H9 (cell line): ENCODE results near the gene PLIN3. TPM values are rescaled to one million over a fixed set of nuclear protein-coding genes. Genes with fewer than 3 reads are reported as not detected.
"Not testable (repeated sequence)": the region's sequence is repeated elsewhere in the genome, so short reads cannot be mapped to it uniquely, and the experiment has no call there.

ENCODE experiments used
- DNase-seq: peaks from one replicate; pipeline ENCODE4 v3.0.0-alpha.2; 2017
- H2AFZ ChIP-seq: one replicate; pipeline ENCODE4 v1.6.1; 2013; ENCODE audit warnings: mild to moderate bottlenecking, low read length, control low read depth, moderate library complexity
- H2AK5ac ChIP-seq: 2 replicates; pipeline ENCODE4 v1.6.1; 2013; ENCODE audit warnings: low read length, control low read depth, mixed read lengths; ENCODE audit not compliant: insufficient read length
- H2BK120ac ChIP-seq: one replicate; pipeline ENCODE4 v1.6.1; 2013; ENCODE audit warnings: low read depth, mild to moderate bottlenecking, low read length, control low read depth, inconsistent platforms; ENCODE audit not compliant: poor library complexity, severe bottlenecking
- H2BK12ac ChIP-seq: 2 replicates; pipeline ENCODE4 v1.6.1; 2013; ENCODE audit warnings: low read length, control low read depth, mixed read lengths, low read depth; ENCODE audit not compliant: insufficient read length
- H2BK15ac ChIP-seq: 2 replicates; pipeline ENCODE4 v1.6.1; 2013; ENCODE audit warnings: low read depth, low read length, control low read depth
- H2BK20ac ChIP-seq: one replicate; pipeline ENCODE4 v1.6.1; 2013; ENCODE audit warnings: low read depth, mild to moderate bottlenecking, low read length, control low read depth, inconsistent platforms; ENCODE audit not compliant: poor library complexity, severe bottlenecking
- H2BK5ac ChIP-seq: 2 replicates; pipeline ENCODE4 v1.6.1; 2013; ENCODE audit warnings: low read length, control low read depth, mixed read lengths; ENCODE audit not compliant: insufficient read length
- H3K14ac ChIP-seq: 2 replicates; pipeline ENCODE4 v1.6.1; 2013; ENCODE audit warnings: low read length, control low read depth; ENCODE audit not compliant: insufficient read depth
- H3K18ac ChIP-seq: 2 replicates; pipeline ENCODE4 v1.6.1; 2013; ENCODE audit warnings: low read depth, mild to moderate bottlenecking, mixed read lengths, low read length, control low read depth; ENCODE audit not compliant: insufficient read length
- H3K23ac ChIP-seq: 2 replicates; pipeline ENCODE4 v1.6.1; 2013; ENCODE audit warnings: low read length, control low read depth, mixed read lengths, low read depth; ENCODE audit not compliant: insufficient read length
- H3K23me2 ChIP-seq: 2 replicates; pipeline ENCODE4 v1.6.1; 2013; ENCODE audit warnings: low read depth, mild to moderate bottlenecking, mixed read lengths, low read length, control low read depth; ENCODE audit not compliant: insufficient read length, poor library complexity, severe bottlenecking
- H3K27ac ChIP-seq: 2 replicates; pipeline ENCODE4 v1.5.1; 2013; ENCODE audit warnings: low read length, control low read depth, mixed read lengths, low read depth; ENCODE audit not compliant: insufficient read length
- H3K27me3 ChIP-seq: 2 replicates; pipeline ENCODE4 v1.6.1; 2013; ENCODE audit warnings: low read length, control low read depth, inconsistent platforms; ENCODE audit not compliant: insufficient read depth
- H3K4ac ChIP-seq: 2 replicates; pipeline ENCODE4 v1.6.1; 2013; ENCODE audit warnings: low read depth, mild to moderate bottlenecking, control low read depth, inconsistent platforms, low read length, moderate library complexity
- H3K4me1 ChIP-seq: 2 replicates; pipeline ENCODE4 v1.6.1; 2013; ENCODE audit warnings: low read length, control low read depth, inconsistent platforms; ENCODE audit not compliant: insufficient read depth
- H3K4me2 ChIP-seq: 2 replicates; pipeline ENCODE4 v1.6.1; 2013; ENCODE audit warnings: low read length, control low read depth, mixed read lengths; ENCODE audit not compliant: insufficient read length, insufficient read depth
- H3K56ac ChIP-seq: 2 replicates; pipeline ENCODE4 v1.6.1; 2013; ENCODE audit warnings: low read depth, mild to moderate bottlenecking, mixed read lengths, low read length, control low read depth; ENCODE audit not compliant: insufficient read length
- H3K79me1 ChIP-seq: 2 replicates; pipeline ENCODE4 v1.6.1; 2013; ENCODE audit warnings: low read depth, mild to moderate bottlenecking, moderate library complexity, low read length, control low read depth, inconsistent platforms; ENCODE audit not compliant: insufficient read depth, poor library complexity, severe bottlenecking
- H3K79me2 ChIP-seq: 2 replicates; pipeline ENCODE4 v1.6.1; 2013; ENCODE audit warnings: low read length, control low read depth, inconsistent platforms; ENCODE audit not compliant: insufficient read depth
- H3K9ac ChIP-seq: 2 replicates; pipeline ENCODE4 v1.6.1; 2013; ENCODE audit warnings: low read length, control low read depth, mixed read lengths; ENCODE audit not compliant: insufficient read length; ENCODE audit errors: extremely low read depth
- H3K9me3 ChIP-seq: one replicate; pipeline ENCODE4 v1.6.1; 2013; ENCODE audit warnings: low read depth, low read length, inconsistent platforms; ENCODE audit not compliant: control insufficient read depth
- H3T11ph ChIP-seq: one replicate; pipeline ENCODE4 v1.6.1; 2013; ENCODE audit warnings: mild to moderate bottlenecking, low read length, control low read depth, inconsistent platforms
- H4K20me1 ChIP-seq: one replicate; pipeline ENCODE4 v1.6.1; 2013; ENCODE audit not compliant: control insufficient read depth, insufficient read length, insufficient read depth
- H4K5ac ChIP-seq: 2 replicates; pipeline ENCODE4 v1.6.1; 2013; ENCODE audit warnings: low read depth, mild to moderate bottlenecking, mixed read lengths, low read length, control low read depth; ENCODE audit not compliant: insufficient read length
- H4K8ac ChIP-seq: replicated peaks from 2 replicates; pipeline ENCODE4 v1.6.1; 2013; ENCODE audit warnings: low read length, control low read depth, mixed read lengths, low read depth; ENCODE audit not compliant: insufficient read length
- H4K91ac ChIP-seq: 2 replicates; pipeline ENCODE4 v1.6.1; 2013; ENCODE audit warnings: low read depth, mild to moderate bottlenecking, moderate library complexity, mixed read lengths, low read length, control low read depth; ENCODE audit not compliant: insufficient read length
- H3K27ac Mint-ChIP-seq, 3 experiments: 2 replicates in 2 of 3; 3 replicates in 1 of 3; pipeline ENCODE4 v1.8.0; 2020 to 2021; ENCODE audit warnings: mixed read lengths in 3 of 3, mild to moderate bottlenecking in 1 of 3, moderate library complexity in 1 of 3
- H3K27me3 Mint-ChIP-seq: 2 replicates; pipeline ENCODE4 v1.8.0; 2021; ENCODE audit warnings: low read depth, mild to moderate bottlenecking, moderate library complexity, mixed read lengths
- H3K36me3 Mint-ChIP-seq, 3 experiments: 2 replicates in 2 of 3; 3 replicates in 1 of 3; pipeline ENCODE4 v1.8.0; 2020 to 2021; ENCODE audit warnings: low read depth in 3 of 3, mixed read lengths in 3 of 3; ENCODE audit not compliant: insufficient read depth in 1 of 3
- H3K4me1 Mint-ChIP-seq, 2 experiments: 2 replicates each; pipeline ENCODE4 v1.8.0; 2020; ENCODE audit warnings: mixed read lengths in 2 of 2
- H3K4me3 Mint-ChIP-seq, 2 experiments: 2 replicates in 1 of 2; 3 replicates in 1 of 2; pipeline ENCODE4 v1.8.0; 2020 to 2021; ENCODE audit warnings: mild to moderate bottlenecking in 2 of 2, mixed read lengths in 2 of 2, moderate library complexity in 1 of 2
- H3K9me3 Mint-ChIP-seq, 2 experiments: 2 replicates in 1 of 2; 3 replicates in 1 of 2; pipeline ENCODE4 v1.8.0; 2020; ENCODE audit warnings: mild to moderate bottlenecking in 2 of 2, mixed read lengths in 2 of 2, moderate library complexity in 1 of 2
- CTCF ChIP-seq: fragments of 200-600 bp; sonication (generic); conservative IDR thresholded peaks from 3 replicates; pipeline ENCODE4 v1.8.0; 2021; ENCODE audit warnings: antibody characterized with exemption, mild to moderate bottlenecking
- WGBS: extraction: QIAGEN DNeasy Blood & Tissue Kit; methylation state at CpG from one replicate; pipeline ENCODE4 v1.1.7; 2013; ENCODE audit warnings: missing lambda C conversion rate, low lambda C conversion rate, mixed read lengths; ENCODE audit not compliant: insufficient read length; ENCODE audit errors: extremely low coverage; 5-methylcytosine and 5-hydroxymethylcytosine counted together
- total RNA-seq: library from RNA; stranded (reverse); gene quantifications from 2 replicates; pipeline ENCODE4 v1.2.1, GENCODE V29; 2021

The PLIN3 gene
- total RNA-seq, 1 experiment from 2014 or later: 61.8 TPM

- H3K79me2 ChIP-seq: no peaks in the 10 kb centered on the region
- WGBS: no CpG with 5 or more reads among the region's 5 CpGs
- H2AFZ ChIP-seq: no peak overlapping the region
Observed at GRCh38 chr19:4832776-4833175, 34.7 kb downstream of the PLIN3 start.

GRCh38 chr19:4831979-4832340, 35.5 kb downstream of the PLIN3 start:
- DNase-seq, H3K9me3 ChIP-seq, H2BK12ac ChIP-seq, H4K5ac ChIP-seq, H4K8ac ChIP-seq, H3K4me1 Mint-ChIP-seq, H3K14ac ChIP-seq, H2AK5ac ChIP-seq, H3K18ac ChIP-seq, H2BK15ac ChIP-seq, H3K9ac ChIP-seq, H3K27ac ChIP-seq, H3K27ac Mint-ChIP-seq, H3K9me3 Mint-ChIP-seq, H3T11ph ChIP-seq, H3K79me2 ChIP-seq, H3K56ac ChIP-seq, H3K79me1 ChIP-seq, H3K23me2 ChIP-seq, H2BK20ac ChIP-seq, H2AFZ ChIP-seq, H3K4me1 ChIP-seq, H4K91ac ChIP-seq, H3K23ac ChIP-seq, H2BK120ac ChIP-seq, H4K20me1 ChIP-seq, H3K4ac ChIP-seq, H2BK5ac ChIP-seq, H3K27me3 ChIP-seq, H3K36me3 Mint-ChIP-seq: not testable (repeated sequence)
- no CpG with 5 or more reads among the region's 9 CpGs for WGBS
- Mint-ChIP-seq H3K4me3 (peak overlapping the region; percentile 60 to 75), H3K27me3 (peaks cover 30% of the 10 kb centered on the region)
- H3K4me2 ChIP-seq: peak overlapping the region; percentile 88

More at GRCh38 chr19:4832776-4833175, 34.7 kb downstream of the PLIN3 start:
- peaks cover 0 to 6% (median 5%) of the 10 kb centered on the region in 3 experiments; a peak in 6 of 7 replicates for H3K36me3 Mint-ChIP-seq
- DNase-seq: no peak
- no peak overlapping the region for H3K4me3 Mint-ChIP-seq
- H3K9me3 Mint-ChIP-seq: peaks cover 0 to 6% of the 10 kb centered on the region in 2 experiments; a peak in 2 of 5 replicates
- Histone ChIP-seq H3K27me3 (peaks cover 5% of the 10 kb centered on the region; the same call in 1 of the 2 replicates), H3K56ac (no peak overlapping the region), H2BK12ac (no peak overlapping the region), H4K5ac (no peak overlapping the region), H3T11ph (no peak overlapping the region), H3K4ac (no peak overlapping the region), H3K27ac (no peak overlapping the region), H2BK15ac (no peak overlapping the region), H4K20me1 (no peaks in the 10 kb centered on the region), H4K91ac (no peak overlapping the region), H2BK20ac (no peak overlapping the region), H2AK5ac (no peak overlapping the region), H3K18ac (no peak overlapping the region), H2BK120ac (no peak overlapping the region), H3K9me3 (no peaks in the 10 kb centered on the region), H3K14ac (no peak overlapping the region), H3K4me1 (no peaks in the 10 kb centered on the region), H3K23me2 (peaks cover 8% of the 10 kb centered on the region), H3K9ac (no peak overlapping the region), H4K8ac (no peak overlapping the region), H3K4me2 (no peak overlapping the region), H3K79me1 (no peaks in the 10 kb centered on the region), H2BK5ac (no peak overlapping the region), H3K23ac (no peak overlapping the region)
- peaks cover 30% of the 10 kb centered on the region for H3K27me3 Mint-ChIP-seq
- no peak overlapping the region for H3K27ac Mint-ChIP-seq
- no peak for TF ChIP-seq CTCF
- peaks cover 0 to 6% of the 10 kb centered on the region in 2 experiments; a peak in 1 of 4 replicates for H3K4me1 Mint-ChIP-seq
